ENCODE measurements around the gene ELMO1. TPM values are rescaled to one million over a fixed set of nuclear protein-coding genes. Genes with fewer than 3 reads are reported as not detected.
A peak's percentile ranks its signal among the peaks of the same experiment; 100 is the strongest.

ELMO1 gene
- total RNA-seq, 1 experiment from 2014 or later: 8.7 TPM

- DNase-seq: peak; percentile 58
- no peak overlapping the region for H3K4me3 ChIP-seq (ENCODE audit: insufficient read depth, low read depth, low read length)
- H3K27me3 ChIP-seq (ENCODE audit: control insufficient read depth, insufficient read depth, low read length): no peaks in the 10 kb centered on the region
- no peaks in the 10 kb centered on the region for H3K36me3 ChIP-seq (replicated peaks; ENCODE audit: control insufficient read depth, insufficient read depth, low read length)
Observed at GRCh38 chr7:37352974-37353948, 95.4 kb downstream of the ELMO1 start.

- Histone ChIP-seq H3K27me3 (ENCODE audit: control insufficient read depth, insufficient read depth, low read length) (no peaks in the 10 kb centered on the region), H3K4me3 (ENCODE audit: insufficient read depth, low read depth, low read length) (no peak overlapping the region), H3K36me3 (replicated peaks; ENCODE audit: control insufficient read depth, insufficient read depth, low read length) (no peaks in the 10 kb centered on the region)
- DNase-seq: no peak
Observed at GRCh38 chr7:37352251-37352880, 96.3 kb downstream of the ELMO1 start.

- DNase-seq: no peak
- no peaks in the 10 kb centered on the region for H3K27me3 ChIP-seq (ENCODE audit: control insufficient read depth, insufficient read depth, low read length)
- H3K36me3 ChIP-seq (replicated peaks; ENCODE audit: control insufficient read depth, insufficient read depth, low read length): no peaks in the 10 kb centered on the region
- no peak overlapping the region for H3K4me3 ChIP-seq (ENCODE audit: insufficient read depth, low read depth, low read length)
Observed at GRCh38 chr7:37351716-37352115, 96.9 kb downstream of the ELMO1 start.

- H3K27me3 ChIP-seq (ENCODE audit: control insufficient read depth, insufficient read depth, low read length): no peaks in the 10 kb centered on the region
- DNase-seq: no peak
- no peak overlapping the region for H3K4me3 ChIP-seq (ENCODE audit: insufficient read depth, low read depth, low read length)
- H3K36me3 ChIP-seq (replicated peaks; ENCODE audit: control insufficient read depth, insufficient read depth, low read length): no peaks in the 10 kb centered on the region
Observed at GRCh38 chr7:37349979-37350590, 98.6 kb downstream of the ELMO1 start.

GRCh38 chr7:37348982-37349381, 99.7 kb downstream of the ELMO1 start:
- H3K27me3 ChIP-seq (ENCODE audit: control insufficient read depth, insufficient read depth, low read length): no peaks in the 10 kb centered on the region
- no peak overlapping the region for H3K4me3 ChIP-seq (ENCODE audit: insufficient read depth, low read depth, low read length)
- no peaks in the 10 kb centered on the region for H3K36me3 ChIP-seq (replicated peaks; ENCODE audit: control insufficient read depth, insufficient read depth, low read length)
- DNase-seq: no peak

GRCh38 chr7:37346761-37347160, 101.9 kb downstream of the ELMO1 start:
- no peaks in the 10 kb centered on the region for H3K36me3 ChIP-seq (replicated peaks; ENCODE audit: control insufficient read depth, insufficient read depth, low read length)
- no peak overlapping the region for H3K4me3 ChIP-seq (ENCODE audit: insufficient read depth, low read depth, low read length)
- DNase-seq: no peak
- H3K27me3 ChIP-seq (ENCODE audit: control insufficient read depth, insufficient read depth, low read length): no peaks in the 10 kb centered on the region

GRCh38 chr7:37344886-37345579, 103.6 kb downstream of the ELMO1 start:
- Histone ChIP-seq H3K36me3 (replicated peaks; ENCODE audit: control insufficient read depth, insufficient read depth, low read length) (no peaks in the 10 kb centered on the region), H3K4me3 (ENCODE audit: insufficient read depth, low read depth, low read length) (no peak overlapping the region), H3K27me3 (ENCODE audit: control insufficient read depth, insufficient read depth, low read length) (no peaks in the 10 kb centered on the region)
- no peak for DNase-seq

GRCh38 chr7:37342688-37343471, 105.8 kb downstream of the ELMO1 start:
- no peak for DNase-seq
- H3K4me3 ChIP-seq (ENCODE audit: insufficient read depth, low read depth, low read length): no peak overlapping the region

GRCh38 chr7:37342176-37342687, 106.4 kb downstream of the ELMO1 start:
- Histone ChIP-seq H3K36me3 (replicated peaks; ENCODE audit: control insufficient read depth, insufficient read depth, low read length) (no peaks in the 10 kb centered on the region), H3K27me3 (ENCODE audit: control insufficient read depth, insufficient read depth, low read length) (no peaks in the 10 kb centered on the region), H3K4me3 (ENCODE audit: insufficient read depth, low read depth, low read length) (no peak overlapping the region)
- DNase-seq: no peak

More at GRCh38 chr7:37342688-37343471, 105.8 kb downstream of the ELMO1 start:
- Histone ChIP-seq H3K27me3 (ENCODE audit: control insufficient read depth, insufficient read depth, low read length) (no peaks in the 10 kb centered on the region), H3K36me3 (replicated peaks; ENCODE audit: control insufficient read depth, insufficient read depth, low read length) (no peaks in the 10 kb centered on the region)

- H3K27me3 ChIP-seq (ENCODE audit: control insufficient read depth, insufficient read depth, low read length): no peaks in the 10 kb centered on the region
- no peak overlapping the region for H3K4me3 ChIP-seq (ENCODE audit: insufficient read depth, low read depth, low read length)
- no peaks in the 10 kb centered on the region for H3K36me3 ChIP-seq (replicated peaks; ENCODE audit: control insufficient read depth, insufficient read depth, low read length)
- DNase-seq: no peak
Observed at GRCh38 chr7:37341033-37341630, 107.5 kb downstream of the ELMO1 start.

GRCh38 chr7:37338966-37339365, 109.7 kb downstream of the ELMO1 start:
- Histone ChIP-seq H3K36me3 (replicated peaks; ENCODE audit: control insufficient read depth, insufficient read depth, low read length) (no peaks in the 10 kb centered on the region), H3K27me3 (ENCODE audit: control insufficient read depth, insufficient read depth, low read length) (no peaks in the 10 kb centered on the region), H3K4me3 (ENCODE audit: insufficient read depth, low read depth, low read length) (no peak overlapping the region)
- no peak for DNase-seq

- DNase-seq: no peak
- H3K36me3 ChIP-seq (replicated peaks; ENCODE audit: control insufficient read depth, insufficient read depth, low read length): no peaks in the 10 kb centered on the region
- no peak overlapping the region for H3K4me3 ChIP-seq (ENCODE audit: insufficient read depth, low read depth, low read length)
- no peaks in the 10 kb centered on the region for H3K27me3 ChIP-seq (ENCODE audit: control insufficient read depth, insufficient read depth, low read length)
Observed at GRCh38 chr7:37337522-37337921, 111.1 kb downstream of the ELMO1 start.

- no peak overlapping the region for H3K4me3 ChIP-seq (ENCODE audit: insufficient read depth, low read depth, low read length)
- H3K27me3 ChIP-seq (ENCODE audit: control insufficient read depth, insufficient read depth, low read length): no peaks in the 10 kb centered on the region
- no peak for DNase-seq
- H3K36me3 ChIP-seq (replicated peaks; ENCODE audit: control insufficient read depth, insufficient read depth, low read length): no peaks in the 10 kb centered on the region
Observed at GRCh38 chr7:37336259-37336658, 112.4 kb downstream of the ELMO1 start.

All from H7 (cell line).